GM23338 (cell line): ENCODE data around the gene CPXM1.

Experiments used
- CREB1 ChIP-seq: fragments of 250-450 bp; sonication (Bioruptor Pico); IDR thresholded peaks from 2 replicates; pipeline ENCODE4 v1.5.0; 2020; ENCODE audit warnings: low read depth, mild to moderate bottlenecking, moderate library complexity
- CTCF ChIP-seq, 2 experiments: fragments of 200-600 bp in 1 of 2; sonication (generic) in 1 of 2; conservative IDR thresholded peaks; 2 replicates each; pipeline versions ENCODE4 v1.5.1 to v1.6.1; 2016 to 2017; ENCODE audit warnings: antibody characterized with exemption in 2 of 2, low read depth in 2 of 2, mild to moderate bottlenecking in 2 of 2, moderate library complexity in 1 of 2
- EZH2 ChIP-seq: fragments of 200-600 bp; sonication (generic); IDR thresholded peaks from one replicate; pipeline ENCODE4 v1.8.0; 2017; ENCODE audit warnings: antibody characterized with exemption, mild to moderate bottlenecking, low read depth; ENCODE audit not compliant: unreplicated experiment
- EZH2phosphoT487 ChIP-seq: fragments of 200-600 bp; sonication (generic); IDR thresholded peaks from one replicate; pipeline ENCODE4 v1.8.1; 2018; ENCODE audit warnings: antibody characterized with exemption; ENCODE audit not compliant: unreplicated experiment
- NANOG ChIP-seq: IDR thresholded peaks from 2 replicates; pipeline ENCODE4 v1.6.1; 2016; ENCODE audit warnings: antibody characterized with exemption, borderline replicate concordance
- POLR2AphosphoS5 ChIP-seq: IDR thresholded peaks from 2 replicates; pipeline ENCODE4 v1.6.1; 2016; ENCODE audit warnings: antibody characterized with exemption, low read depth
- ZNF114 ChIP-seq: fragments of 250-450 bp; sonication (Bioruptor Pico); IDR thresholded peaks from 2 replicates; pipeline ENCODE4 v1.5.0; 2020; ENCODE audit warnings: mild to moderate bottlenecking, moderate library complexity
- ZNF331 ChIP-seq: fragments of 250-450 bp; sonication (Bioruptor Pico); IDR thresholded peaks from 2 replicates; pipeline ENCODE4 v1.5.0; 2020; ENCODE audit warnings: low read depth, mild to moderate bottlenecking, moderate library complexity
- TF ChIP-seq, protein P1 (sequence below): IDR thresholded peaks from one replicate; pipeline ENCODE4 v1.6.1; 2018; ENCODE audit warnings: antibody characterized with exemption; ENCODE audit not compliant: unreplicated experiment

DNA sequence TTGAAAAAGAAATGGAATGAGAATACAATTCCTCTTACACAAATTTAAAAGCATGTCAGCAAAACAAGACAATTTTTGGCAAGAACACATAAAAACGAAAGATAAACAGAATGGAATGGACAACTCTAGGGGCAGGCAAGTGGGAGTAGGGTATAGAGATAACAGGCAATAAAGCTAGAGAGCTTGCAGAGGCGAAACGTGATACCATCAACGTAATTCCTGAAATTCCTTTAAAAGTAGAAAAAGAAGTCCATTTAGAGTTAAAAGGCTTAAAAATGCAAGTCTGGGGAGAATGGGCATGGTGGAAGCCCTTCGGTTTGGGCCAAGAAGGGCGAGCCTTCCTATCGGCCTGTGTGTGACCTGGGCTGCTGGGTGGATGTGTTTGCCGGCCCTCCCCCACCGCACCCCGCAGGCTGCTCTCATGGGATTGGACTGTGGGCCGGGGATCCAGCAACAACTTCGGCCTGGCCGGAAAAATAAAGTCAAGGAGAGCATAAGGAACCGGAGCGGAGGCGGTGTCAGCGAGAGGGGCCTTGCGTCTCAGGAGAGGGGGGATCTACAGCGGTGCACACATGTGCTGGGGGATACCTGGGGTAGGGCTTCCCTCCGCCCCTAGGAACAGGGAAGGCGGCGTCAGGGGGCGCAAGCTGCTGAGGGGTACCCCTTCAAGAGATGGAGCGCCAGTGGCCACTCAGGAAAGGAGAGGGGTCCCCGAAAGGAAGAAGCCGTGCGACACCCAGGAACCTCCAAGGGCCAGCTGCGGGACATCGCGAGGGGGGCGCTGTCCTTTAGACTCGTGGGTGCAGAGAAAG, 19.9 kb upstream of the CPXM1 start:
- TF ChIP-seq CTCF (conservative IDR thresholded peaks at IDR 0.05; ENCODE audit: low read depth in 2 of 2) (0 out of 4 replicates have a peak, but pooled peaks of 1 of the 2 experiments have one; percentile 10), EZH2 (peak; percentile 62), CREB1 (CRISPR knock-in tag) (no peak), EZH2phosphoT487 (no peak), POLR2AphosphoS5 (no peak), ZNF331 (no peak), NANOG (no peak), ZNF114 (CRISPR knock-in tag) (no peak)
- TF ChIP-seq, protein P1, sequence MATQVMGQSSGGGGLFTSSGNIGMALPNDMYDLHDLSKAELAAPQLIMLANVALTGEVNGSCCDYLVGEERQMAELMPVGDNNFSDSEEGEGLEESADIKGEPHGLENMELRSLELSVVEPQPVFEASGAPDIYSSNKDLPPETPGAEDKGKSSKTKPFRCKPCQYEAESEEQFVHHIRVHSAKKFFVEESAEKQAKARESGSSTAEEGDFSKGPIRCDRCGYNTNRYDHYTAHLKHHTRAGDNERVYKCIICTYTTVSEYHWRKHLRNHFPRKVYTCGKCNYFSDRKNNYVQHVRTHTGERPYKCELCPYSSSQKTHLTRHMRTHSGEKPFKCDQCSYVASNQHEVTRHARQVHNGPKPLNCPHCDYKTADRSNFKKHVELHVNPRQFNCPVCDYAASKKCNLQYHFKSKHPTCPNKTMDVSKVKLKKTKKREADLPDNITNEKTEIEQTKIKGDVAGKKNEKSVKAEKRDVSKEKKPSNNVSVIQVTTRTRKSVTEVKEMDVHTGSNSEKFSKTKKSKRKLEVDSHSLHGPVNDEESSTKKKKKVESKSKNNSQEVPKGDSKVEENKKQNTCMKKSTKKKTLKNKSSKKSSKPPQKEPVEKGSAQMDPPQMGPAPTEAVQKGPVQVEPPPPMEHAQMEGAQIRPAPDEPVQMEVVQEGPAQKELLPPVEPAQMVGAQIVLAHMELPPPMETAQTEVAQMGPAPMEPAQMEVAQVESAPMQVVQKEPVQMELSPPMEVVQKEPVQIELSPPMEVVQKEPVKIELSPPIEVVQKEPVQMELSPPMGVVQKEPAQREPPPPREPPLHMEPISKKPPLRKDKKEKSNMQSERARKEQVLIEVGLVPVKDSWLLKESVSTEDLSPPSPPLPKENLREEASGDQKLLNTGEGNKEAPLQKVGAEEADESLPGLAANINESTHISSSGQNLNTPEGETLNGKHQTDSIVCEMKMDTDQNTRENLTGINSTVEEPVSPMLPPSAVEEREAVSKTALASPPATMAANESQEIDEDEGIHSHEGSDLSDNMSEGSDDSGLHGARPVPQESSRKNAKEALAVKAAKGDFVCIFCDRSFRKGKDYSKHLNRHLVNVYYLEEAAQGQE: no peak
